ENCODE results near the gene TBC1D13. TPM values are rescaled to one million over a fixed set of nuclear protein-coding genes. Genes with fewer than 3 reads are reported as not detected.

Gene TBC1D13
- total RNA-seq, 1 donor from 2014 or later, result 32.8 TPM

- no peaks in the 10 kb centered on the region for H3K9me3 Mint-ChIP-seq (ENCODE audit: unreplicated experiment)
- TF ChIP-seq CTCF (IDR thresholded peaks at IDR 0.05), result no peak
- H3K36me3 Mint-ChIP-seq (ENCODE audit: unreplicated experiment), result peaks cover 4% of the 10 kb centered on the region
- no peaks in the 10 kb centered on the region for H3K4me1 Mint-ChIP-seq (ENCODE audit: unreplicated experiment)
- H3K27ac Mint-ChIP-seq (ENCODE audit: unreplicated experiment), result no peak overlapping the region
- no peaks in the 10 kb centered on the region for H3K27me3 Mint-ChIP-seq (ENCODE audit: unreplicated experiment)
- H3K4me3 Mint-ChIP-seq (ENCODE audit: unreplicated experiment), result no peak overlapping the region
- no peak for DNase-seq (ENCODE audit: extremely low spot score, unreplicated experiment)
Observed at GRCh38 chr9:128810873-128811272, 23.8 kb downstream of the TBC1D13 start.

- peak within 1 kb of the TSS; percentile 74 for H3K4me3 Mint-ChIP-seq (ENCODE audit: unreplicated experiment)
- peak; percentile 100 for DNase-seq (ENCODE audit: extremely low spot score, unreplicated experiment)
- H3K4me1 Mint-ChIP-seq (ENCODE audit: unreplicated experiment), result peaks cover 13% of the 10 kb centered on the region
- no peaks in the 10 kb centered on the region for H3K9me3 Mint-ChIP-seq (ENCODE audit: unreplicated experiment)
- H3K27me3 Mint-ChIP-seq (ENCODE audit: unreplicated experiment), result no peaks in the 10 kb centered on the region
- H3K27ac Mint-ChIP-seq (ENCODE audit: unreplicated experiment), result peak within 1 kb of the TSS; percentile 90
- peak; percentile 77 for TF ChIP-seq CTCF (IDR thresholded peaks at IDR 0.05)
- peaks cover 6% of the 10 kb centered on the region for H3K36me3 Mint-ChIP-seq (ENCODE audit: unreplicated experiment)
Observed at GRCh38 chr9:128818099-128818838, 31.2 kb downstream of the TBC1D13 start, which contains the start of gene ENDOG. Gene ENDOG, plus strand, starts transcription at chr9:128818500. Its CDS starts 185 bp downstream, at chr9:128818685.

- peak; percentile 28 for TF ChIP-seq CTCF (IDR thresholded peaks at IDR 0.05)
- Mint-ChIP-seq H3K27me3 (ENCODE audit: unreplicated experiment) (no peaks in the 10 kb centered on the region), H3K4me1 (ENCODE audit: unreplicated experiment) (peaks cover 13% of the 10 kb centered on the region), H3K27ac (ENCODE audit: unreplicated experiment) (peak overlapping the region; percentile 50), H3K4me3 (ENCODE audit: unreplicated experiment) (peak overlapping the region; percentile 74), H3K9me3 (ENCODE audit: unreplicated experiment) (no peaks in the 10 kb centered on the region), H3K36me3 (ENCODE audit: unreplicated experiment) (peaks cover 6% of the 10 kb centered on the region)
- no peak for DNase-seq (ENCODE audit: extremely low spot score, unreplicated experiment)
Observed at GRCh38 chr9:128818839-128819715, 32.0 kb downstream of the TBC1D13 start.

GRCh38 chr9:128819716-128820664, 32.9 kb downstream of the TBC1D13 start:
- Mint-ChIP-seq H3K27me3 (ENCODE audit: unreplicated experiment) (no peaks in the 10 kb centered on the region), H3K4me3 (ENCODE audit: unreplicated experiment) (peak overlapping the region; percentile 74), H3K9me3 (ENCODE audit: unreplicated experiment) (no peaks in the 10 kb centered on the region), H3K36me3 (ENCODE audit: unreplicated experiment) (peaks cover 6% of the 10 kb centered on the region), H3K27ac (ENCODE audit: unreplicated experiment) (no peak overlapping the region), H3K4me1 (ENCODE audit: unreplicated experiment) (peaks cover 13% of the 10 kb centered on the region)
- no peak for TF ChIP-seq CTCF (IDR thresholded peaks at IDR 0.05)
- DNase-seq (ENCODE audit: extremely low spot score, unreplicated experiment), result no peak
